ENCODE data around the gene GPR180. TPM values are rescaled to one million over a fixed set of nuclear protein-coding genes. Genes with fewer than 3 reads are reported as not detected.

GPR180 gene
- total RNA-seq, 2 donors from 2014 or later = 6.6 to 6.9 TPM

GRCh38 chr13:94596575-94596971 is 5.1 kb upstream of the GPR180 start:
- H3K27ac Mint-ChIP-seq = no peak overlapping the region
- peaks cover 15% of the 10 kb centered on the region for H3K9me3 Mint-ChIP-seq
- WGBS, 2 experiments (ENCODE audit: insufficient coverage in 1 of 2, insufficient read length in 1 of 2) = 80 to 95% methylated on average over 14 to 20 of the region's 20 CpGs
- no peaks in the 10 kb centered on the region for H3K27me3 ChIP-seq (ENCODE audit: control insufficient read depth, insufficient read depth, low read length, poor library complexity, severe bottlenecking)
- DNase-seq = no peak
- no peaks in the 10 kb centered on the region for H3K4me1 ChIP-seq (ENCODE audit: control insufficient read depth, insufficient read depth, low read length)
- H3K27me3 Mint-ChIP-seq (ENCODE audit: insufficient read depth) = peaks cover 22% of the 10 kb centered on the region
- peaks cover 13% of the 10 kb centered on the region for H3K4me1 Mint-ChIP-seq
- peak overlapping the region; percentile 92 for H3K4me3 ChIP-seq (ENCODE audit: low read length)
- H3K27ac ChIP-seq (ENCODE audit: low read depth, low read length) = no peak overlapping the region
- H3K36me3 ChIP-seq (ENCODE audit: control insufficient read depth, insufficient read depth, low read length) = peaks cover 18% of the 10 kb centered on the region
- H3K4me3 Mint-ChIP-seq = peak overlapping the region; percentile 85
- H3K9me3 ChIP-seq (ENCODE audit: control insufficient read depth, low read length) = peaks cover 4% of the 10 kb centered on the region
- peaks cover 11% of the 10 kb centered on the region for H3K36me3 Mint-ChIP-seq (ENCODE audit: low read depth)
- no peak overlapping the region for H3K9ac ChIP-seq (ENCODE audit: extremely low read depth, low read length, poor library complexity, severe bottlenecking)
- no peak for TF ChIP-seq CTCF (conservative IDR thresholded peaks at IDR 0.05)

- no peak overlapping the region for H3K9ac ChIP-seq (ENCODE audit: extremely low read depth, low read length, poor library complexity, severe bottlenecking)
- H3K9me3 Mint-ChIP-seq = peaks cover 15% of the 10 kb centered on the region
- peaks cover 22% of the 10 kb centered on the region for H3K27me3 Mint-ChIP-seq (ENCODE audit: insufficient read depth)
- H3K4me3 Mint-ChIP-seq = no peak overlapping the region
- 96 to 100% methylated on average over 2 to 3 of the region's 3 CpGs for WGBS, 2 experiments (ENCODE audit: insufficient coverage in 1 of 2, insufficient read length in 1 of 2)
- H3K27ac ChIP-seq (ENCODE audit: low read depth, low read length) = no peak overlapping the region
- no peak overlapping the region for H3K4me3 ChIP-seq (ENCODE audit: low read length)
- no peak overlapping the region for H3K27ac Mint-ChIP-seq
- no peak for DNase-seq
- H3K36me3 Mint-ChIP-seq (ENCODE audit: low read depth) = peaks cover 3% of the 10 kb centered on the region
- peaks cover 19% of the 10 kb centered on the region for H3K4me1 Mint-ChIP-seq
- H3K27me3 ChIP-seq (ENCODE audit: control insufficient read depth, insufficient read depth, low read length, poor library complexity, severe bottlenecking) = no peaks in the 10 kb centered on the region
- no peak for TF ChIP-seq CTCF (conservative IDR thresholded peaks at IDR 0.05)
- H3K4me1 ChIP-seq (ENCODE audit: control insufficient read depth, insufficient read depth, low read length) = no peaks in the 10 kb centered on the region
- H3K9me3 ChIP-seq (ENCODE audit: control insufficient read depth, low read length) = peaks cover 4% of the 10 kb centered on the region
- H3K36me3 ChIP-seq (ENCODE audit: control insufficient read depth, insufficient read depth, low read length) = peaks cover 1% of the 10 kb centered on the region
Observed at GRCh38 chr13:94598281-94598680, 3.4 kb upstream of the GPR180 start.

- no peak overlapping the region for H3K27ac Mint-ChIP-seq
- DNase-seq = no peak
- WGBS, 2 experiments (ENCODE audit: insufficient coverage in 1 of 2, insufficient read length in 1 of 2) = 91% methylated on average over 2 to 3 of the region's 3 CpGs
- no peaks in the 10 kb centered on the region for H3K36me3 ChIP-seq (ENCODE audit: control insufficient read depth, insufficient read depth, low read length)
- H3K9me3 ChIP-seq (ENCODE audit: control insufficient read depth, low read length) = peaks cover 4% of the 10 kb centered on the region
- peaks cover 22% of the 10 kb centered on the region for H3K27me3 Mint-ChIP-seq (ENCODE audit: insufficient read depth)
- H3K27me3 ChIP-seq (ENCODE audit: control insufficient read depth, insufficient read depth, low read length, poor library complexity, severe bottlenecking) = no peaks in the 10 kb centered on the region
- no peak for TF ChIP-seq CTCF (conservative IDR thresholded peaks at IDR 0.05)
- no peaks in the 10 kb centered on the region for H3K4me1 ChIP-seq (ENCODE audit: control insufficient read depth, insufficient read depth, low read length)
- no peak overlapping the region for H3K9ac ChIP-seq (ENCODE audit: extremely low read depth, low read length, poor library complexity, severe bottlenecking)
- H3K9me3 Mint-ChIP-seq = peaks cover 15% of the 10 kb centered on the region
- no peak overlapping the region for H3K4me3 ChIP-seq (ENCODE audit: low read length)
- H3K27ac ChIP-seq (ENCODE audit: low read depth, low read length) = no peak overlapping the region
- peaks cover 2% of the 10 kb centered on the region for H3K36me3 Mint-ChIP-seq (ENCODE audit: low read depth)
- peaks cover 14% of the 10 kb centered on the region for H3K4me1 Mint-ChIP-seq
- H3K4me3 Mint-ChIP-seq = no peak overlapping the region
Observed at GRCh38 chr13:94599877-94600276, 1.8 kb upstream of the GPR180 start.

Measured in endodermal cell (in vitro differentiated cells).